GM12878 (cell line): ENCODE measurements around the gene ATP7A. TPM values are rescaled to one million over a fixed set of nuclear protein-coding genes. Genes with fewer than 3 reads are reported as not detected.

ENCODE experiments used
- ATAC-seq: fragments of 200-7000 bp; cut with Tn5 transposase; 3 replicates; pipeline ENCODE4 v1.9.1; 2020; ENCODE audit warnings: mild to moderate bottlenecking, moderate library complexity
- BruUV-seq: library from RNA; stranded (reverse); fragments of 400-500 nt; replicated peaks from 2 replicates; lab custom pipeline; 2021; lab: Mats Ljungman, UMichigan
- CTCF ChIA-PET: fragments of 300-600 bp; sonication (Branson Sonifier 250); formaldehyde crosslinking; extraction: SDS; loops from one replicate; lab custom pipeline; 2021; ENCODE audit warnings: inconsistent platforms; lab: Yijun Ruan, JAX
- POLR2A ChIA-PET: fragments of 350-600 bp; formaldehyde crosslinking; extraction: SDS; loops from one replicate; lab custom pipeline; 2021; ENCODE audit warnings: inconsistent platforms; lab: Charles Lee
- RAD21 ChIA-PET: fragments of 300-600 bp; sonication (Branson Sonifier 250); formaldehyde crosslinking; loops from one replicate; lab custom pipeline; 2023; ENCODE audit warnings: antibody characterized with exemption; ENCODE audit not compliant: unreplicated experiment; lab: Charles Lee
- SMC1A ChIA-PET: fragments of 300-600 bp; sonication (Branson Sonifier 250); formaldehyde crosslinking; loops from one replicate; lab custom pipeline; 2023; ENCODE audit not compliant: unreplicated experiment, uncharacterized antibody; lab: Charles Lee
- DNase-seq: peaks from one replicate; pipeline ENCODE4 v3.0.0-alpha.2; 2011; ENCODE audit warnings: low read depth, low spot score
- FAIRE-seq: peaks from 3 replicates; lab custom pipeline; 2011; peaks lifted over from hg19 to GRCh38; lab: Jason Lieb, UNC
- H2AFZ ChIP-seq: 2 replicates; pipeline ENCODE4 v1.6.0; 2011; ENCODE audit warnings: low read depth, low read length, control low read depth; ENCODE audit not compliant: control insufficient read depth
- H3K27ac ChIP-seq: 2 replicates; pipeline ENCODE4 v1.5.1; 2011; ENCODE audit warnings: control low read depth; ENCODE audit not compliant: control insufficient read depth, insufficient read depth
- H3K27me3 ChIP-seq, 2 experiments: replicated peaks in 1 of 2; 2 replicates each; pipeline versions ENCODE4 v1.6.0 to v1.6.1; 2011; ENCODE audit warnings: low read length in 1 of 2; ENCODE audit not compliant: control insufficient read depth in 2 of 2, insufficient read depth in 2 of 2
- H3K36me3 ChIP-seq, 2 experiments: 2 replicates each; pipeline ENCODE4 v1.5.1; 2011; ENCODE audit warnings: low read length in 1 of 2; ENCODE audit not compliant: control insufficient read depth in 2 of 2, insufficient read depth in 2 of 2
- H3K4me1 ChIP-seq: 2 replicates; pipeline ENCODE4 v1.6.1; 2011; ENCODE audit warnings: mild to moderate bottlenecking, low read length, moderate library complexity, mixed read lengths; ENCODE audit not compliant: control insufficient read depth, insufficient read depth
- H3K4me2 ChIP-seq: 2 replicates; pipeline ENCODE4 v1.6.0; 2011; ENCODE audit warnings: control low read depth; ENCODE audit not compliant: control insufficient read depth, insufficient read depth
- H3K4me3 ChIP-seq: fragments of 200-600 bp; sonication (generic); 2 replicates; pipeline ENCODE4 v1.5.1; 2016
- H3K79me2 ChIP-seq: 2 replicates; pipeline ENCODE4 v1.6.0; 2011; ENCODE audit warnings: low read length; ENCODE audit not compliant: control insufficient read depth, insufficient read depth
- H3K9ac ChIP-seq: 2 replicates; pipeline ENCODE4 v1.8.0; 2011; ENCODE audit warnings: low read length, control low read depth, mixed read lengths; ENCODE audit not compliant: control insufficient read depth, insufficient read depth
- H3K9me3 ChIP-seq: replicated peaks from 3 replicates; pipeline ENCODE4 v1.5.1; 2011; ENCODE audit warnings: mild to moderate bottlenecking, low read length; ENCODE audit not compliant: control insufficient read depth, insufficient read depth
- H4K20me1 ChIP-seq: 2 replicates; pipeline ENCODE4 v1.6.0; 2011; ENCODE audit not compliant: control insufficient read depth, insufficient read depth
- IKZF1 ChIP-seq: fragments of 450-650 bp; conservative IDR thresholded peaks from 2 replicates; pipeline ENCODE4 v1.6.1; 2017; ENCODE audit warnings: antibody characterized with exemption, mild to moderate bottlenecking
- IRF4 ChIP-seq: IDR thresholded peaks from 2 replicates; pipeline ENCODE4 v1.6.1; 2011; ENCODE audit warnings: low read depth, low read length
- JUNB ChIP-seq: IDR thresholded peaks from 2 replicates; pipeline ENCODE4 v1.6.1; 2016; ENCODE audit warnings: antibody characterized with exemption, mild to moderate bottlenecking
- NFXL1 ChIP-seq: fragments of 450-650 bp; IDR thresholded peaks from 2 replicates; pipeline ENCODE4 v1.6.1; 2017; ENCODE audit warnings: antibody characterized with exemption, mild to moderate bottlenecking, borderline replicate concordance
- POU2F2 ChIP-seq: IDR thresholded peaks from 3 replicates; pipeline ENCODE4 v1.6.1; 2011; ENCODE audit warnings: low read depth, mild to moderate bottlenecking, low read length, borderline replicate concordance
- SMAD1 ChIP-seq: fragments of 450-650 bp; IDR thresholded peaks from 2 replicates; pipeline ENCODE4 v1.6.1; 2018; ENCODE audit warnings: mild to moderate bottlenecking, low read depth; ENCODE audit not compliant: partially characterized antibody
- SP1 ChIP-seq: IDR thresholded peaks from one replicate; pipeline ENCODE4 v1.6.1; 2011; ENCODE audit warnings: low read depth, low read length
- STAT1 ChIP-seq: fragments of 450-650 bp; conservative IDR thresholded peaks from 2 replicates; pipeline ENCODE4 v1.6.1; 2014; ENCODE audit warnings: antibody characterized with exemption, mild to moderate bottlenecking
- TAF1 ChIP-seq: IDR thresholded peaks from 2 replicates; pipeline ENCODE4 v1.6.1; 2011; ENCODE audit warnings: mild to moderate bottlenecking, low read depth, low read length, borderline replicate concordance
- WRNIP1 ChIP-seq: IDR thresholded peaks from 2 replicates; pipeline ENCODE4 v1.6.1; 2011; ENCODE audit warnings: low read depth, low read length, improper control_type of control experiment, borderline replicate concordance
- ZNF24 ChIP-seq: fragments of 450-650 bp; IDR thresholded peaks from 2 replicates; pipeline ENCODE4 v1.6.1; 2017; ENCODE audit warnings: antibody characterized with exemption, mild to moderate bottlenecking
- ZSCAN29 ChIP-seq: fragments of 450-650 bp; IDR thresholded peaks from 2 replicates; pipeline ENCODE4 v1.6.1; 2017; ENCODE audit warnings: mild to moderate bottlenecking, moderate library complexity
- WGBS: methylation state at CpG from one replicate; pipeline ENCODE4 v1.1.6; 2016; ENCODE audit warnings: low lambda C conversion rate; ENCODE audit not compliant: insufficient replicate concordance, insufficient coverage; ENCODE audit errors: missing lambda C conversion rate; 5-methylcytosine and 5-hydroxymethylcytosine counted together
- in situ Hi-C: fragments of 300-500 bp; cut with MboI; formaldehyde crosslinking; loops from 9 replicates; pipeline ENCODE4 v1.14.3; 2018; ENCODE audit warnings: mixed read lengths
- intact Hi-C: fragments of 100-400 bp; cut with micrococcal nuclease; formaldehyde crosslinking; loops from one replicate; pipeline ENCODE4 v1.14.2; 2022; ENCODE audit not compliant: unreplicated experiment
- polyA plus RNA-seq, 11 experiments: library from polyadenylated mRNA; depleted of rRNA in 4 of 11; unstranded in 6 of 11; stranded (reverse) in 5 of 11; fragments of >200 nt; fragmentation: Nextera tagmentation in 4 of 11; fragmentation: Illumina TruSeq in 1 of 11; extraction: Ambion mirVana in 4 of 11; extraction: Trizol in 1 of 11; gene quantifications; 1 replicate in 1 of 11; 2 replicates in 10 of 11; pipeline versions ENCODE4 v1.2.1 to v1.2.3, GENCODE V29; 2011 to 2016; ENCODE audit warnings: inconsistent platforms in 2 of 11, missing spikeins in 2 of 11, low read depth in 1 of 11
- total RNA-seq, 4 experiments: library from RNA; depleted of rRNA in 3 of 4; stranded (reverse); fragments of >200 nt in 3 of 4; fragmentation: Illumina TruSeq in 1 of 4; extraction: Trizol in 1 of 4; gene quantifications; 2 replicates each; pipeline versions ENCODE4 v1.2.1 to v1.2.3, GENCODE V29; 2013 to 2021
- TF ChIP-seq, protein P1 (sequence below): fragments of 450-650 bp; IDR thresholded peaks from 2 replicates; pipeline ENCODE4 v1.6.1; 2017; ENCODE audit warnings: antibody characterized with exemption, mild to moderate bottlenecking, moderate library complexity
- TF ChIP-seq, protein P2 (sequence below): IDR thresholded peaks from 2 replicates; pipeline ENCODE4 v1.6.1; 2012; ENCODE audit warnings: low read depth, low read length, improper control_type of control experiment
- TF ChIP-seq, protein P3 (sequence below), 3 experiments: IDR thresholded peaks in 2 of 3; conservative IDR thresholded peaks in 1 of 3; 2 replicates each; pipeline ENCODE4 v1.5.1; 2011; ENCODE audit warnings: low read depth in 3 of 3, low read length in 3 of 3, mild to moderate bottlenecking in 3 of 3, control low read depth in 2 of 3, moderate library complexity in 2 of 3, inconsistent platforms in 1 of 3, mixed read lengths in 1 of 3; ENCODE audit not compliant: control insufficient read depth in 2 of 3, insufficient read depth in 1 of 3; ENCODE audit errors: extremely low read depth in 1 of 3
- TF ChIP-seq, protein P4 (sequence below): IDR thresholded peaks from 2 replicates; pipeline ENCODE4 v1.6.1; 2011; ENCODE audit warnings: borderline replicate concordance, low read depth, mild to moderate bottlenecking, moderate library complexity, low read length; ENCODE audit not compliant: insufficient read depth, poor library complexity, severe bottlenecking

ATP7A gene
- total and polyA plus RNA-seq, 10 of the 15 experiments (the other 5 are each of a cell fraction or from before 2014, with no cell fraction given) = 2.5 to 12.0 (median 7.6) TPM

DNA sequence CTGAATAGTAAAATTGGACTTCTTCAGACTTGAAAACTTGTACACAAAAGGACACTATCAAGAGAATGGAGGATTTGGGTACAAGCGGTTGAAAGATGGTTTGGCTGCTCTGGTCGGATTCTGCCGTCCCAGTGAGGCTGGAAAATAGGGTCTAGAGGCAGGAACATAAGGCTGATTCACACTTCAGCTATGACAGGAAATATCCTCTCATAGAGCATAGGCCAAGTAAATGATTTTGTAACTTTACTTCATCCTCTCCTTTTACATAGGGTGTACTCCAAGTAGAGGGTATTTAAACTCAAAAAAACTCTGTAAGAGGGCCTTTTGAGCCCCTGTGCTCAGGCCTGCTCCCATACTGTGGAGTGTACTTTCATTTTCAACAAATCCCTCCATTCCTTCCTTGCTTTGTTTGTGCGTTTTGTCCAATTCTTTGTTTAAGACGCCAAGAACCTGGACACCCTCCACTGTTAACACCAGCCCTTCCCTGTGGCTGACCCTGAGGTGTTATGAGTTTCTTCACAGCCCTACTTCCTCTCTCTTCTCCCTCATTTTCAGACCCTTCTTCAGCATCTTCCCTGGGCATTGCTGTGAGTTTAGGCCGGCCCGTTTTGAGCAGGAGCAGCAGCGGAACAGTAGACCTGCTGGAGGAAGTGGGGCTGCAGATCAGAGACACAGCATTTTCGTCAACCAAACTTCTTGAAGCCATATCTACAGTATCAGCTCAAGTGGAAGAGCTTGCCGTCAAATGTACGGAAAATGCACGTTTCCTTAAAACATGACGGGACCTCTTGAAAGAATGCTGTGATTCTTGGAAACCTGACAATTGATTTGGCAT is 51.8 kb downstream of the ATP7A start:
- ATAC-seq (no peak), DNase-seq (no peak), FAIRE-seq (no peak)
- 67% methylated on average over 13 of the region's 13 CpGs for whole genome bisulfite sequencing
- SMC1A ChIA-PET = interaction anchor here (0.9 to 1.6 kb wide), 2 partner anchors 15 to 68 kb away, joined by 3 to 4 read pairs; no protein-coding TSS in a partner anchor
- BruUV-seq = no TSS peak
- H3K4me2 ChIP-seq = no peak overlapping the region
- H3K36me3 ChIP-seq = no peaks in the 10 kb centered on the region
- H2AFZ ChIP-seq = no peak overlapping the region
- no peak overlapping the region for H3K27ac ChIP-seq
- H3K4me3 ChIP-seq = no peak overlapping the region
- peaks cover 1% of the 10 kb centered on the region; the same call in 1 of the 3 replicates for H3K9me3 ChIP-seq
- in situ Hi-C loops (no loop called here), intact Hi-C loops (no loop called here)
- POLR2A ChIA-PET = no interaction called here
- no peaks in the 10 kb centered on the region for H4K20me1 ChIP-seq
- H3K4me1 ChIP-seq = no peaks in the 10 kb centered on the region
- H3K27me3 ChIP-seq = no peaks in the 10 kb centered on the region
- H3K79me2 ChIP-seq = no peaks in the 10 kb centered on the region
- no peak for TF ChIP-seq JUNB
- TF ChIP-seq STAT1 = no peak
- no peak for TF ChIP-seq ZNF24
- TF ChIP-seq TAF1 = no peak
- TF ChIP-seq, protein P1, sequence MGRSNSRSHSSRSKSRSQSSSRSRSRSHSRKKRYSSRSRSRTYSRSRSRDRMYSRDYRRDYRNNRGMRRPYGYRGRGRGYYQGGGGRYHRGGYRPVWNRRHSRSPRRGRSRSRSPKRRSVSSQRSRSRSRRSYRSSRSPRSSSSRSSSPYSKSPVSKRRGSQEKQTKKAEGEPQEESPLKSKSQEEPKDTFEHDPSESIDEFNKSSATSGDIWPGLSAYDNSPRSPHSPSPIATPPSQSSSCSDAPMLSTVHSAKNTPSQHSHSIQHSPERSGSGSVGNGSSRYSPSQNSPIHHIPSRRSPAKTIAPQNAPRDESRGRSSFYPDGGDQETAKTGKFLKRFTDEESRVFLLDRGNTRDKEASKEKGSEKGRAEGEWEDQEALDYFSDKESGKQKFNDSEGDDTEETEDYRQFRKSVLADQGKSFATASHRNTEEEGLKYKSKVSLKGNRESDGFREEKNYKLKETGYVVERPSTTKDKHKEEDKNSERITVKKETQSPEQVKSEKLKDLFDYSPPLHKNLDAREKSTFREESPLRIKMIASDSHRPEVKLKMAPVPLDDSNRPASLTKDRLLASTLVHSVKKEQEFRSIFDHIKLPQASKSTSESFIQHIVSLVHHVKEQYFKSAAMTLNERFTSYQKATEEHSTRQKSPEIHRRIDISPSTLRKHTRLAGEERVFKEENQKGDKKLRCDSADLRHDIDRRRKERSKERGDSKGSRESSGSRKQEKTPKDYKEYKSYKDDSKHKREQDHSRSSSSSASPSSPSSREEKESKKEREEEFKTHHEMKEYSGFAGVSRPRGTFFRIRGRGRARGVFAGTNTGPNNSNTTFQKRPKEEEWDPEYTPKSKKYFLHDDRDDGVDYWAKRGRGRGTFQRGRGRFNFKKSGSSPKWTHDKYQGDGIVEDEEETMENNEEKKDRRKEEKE = no peak
- TF ChIP-seq, protein P2, sequence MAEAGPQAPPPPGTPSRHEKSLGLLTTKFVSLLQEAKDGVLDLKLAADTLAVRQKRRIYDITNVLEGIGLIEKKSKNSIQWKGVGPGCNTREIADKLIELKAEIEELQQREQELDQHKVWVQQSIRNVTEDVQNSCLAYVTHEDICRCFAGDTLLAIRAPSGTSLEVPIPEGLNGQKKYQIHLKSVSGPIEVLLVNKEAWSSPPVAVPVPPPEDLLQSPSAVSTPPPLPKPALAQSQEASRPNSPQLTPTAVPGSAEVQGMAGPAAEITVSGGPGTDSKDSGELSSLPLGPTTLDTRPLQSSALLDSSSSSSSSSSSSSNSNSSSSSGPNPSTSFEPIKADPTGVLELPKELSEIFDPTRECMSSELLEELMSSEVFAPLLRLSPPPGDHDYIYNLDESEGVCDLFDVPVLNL = no peak
- no peak for TF ChIP-seq WRNIP1
- no peak for TF ChIP-seq IRF4
- no peak for TF ChIP-seq NFXL1
- no peak for TF ChIP-seq IKZF1
- TF ChIP-seq, protein P3, sequence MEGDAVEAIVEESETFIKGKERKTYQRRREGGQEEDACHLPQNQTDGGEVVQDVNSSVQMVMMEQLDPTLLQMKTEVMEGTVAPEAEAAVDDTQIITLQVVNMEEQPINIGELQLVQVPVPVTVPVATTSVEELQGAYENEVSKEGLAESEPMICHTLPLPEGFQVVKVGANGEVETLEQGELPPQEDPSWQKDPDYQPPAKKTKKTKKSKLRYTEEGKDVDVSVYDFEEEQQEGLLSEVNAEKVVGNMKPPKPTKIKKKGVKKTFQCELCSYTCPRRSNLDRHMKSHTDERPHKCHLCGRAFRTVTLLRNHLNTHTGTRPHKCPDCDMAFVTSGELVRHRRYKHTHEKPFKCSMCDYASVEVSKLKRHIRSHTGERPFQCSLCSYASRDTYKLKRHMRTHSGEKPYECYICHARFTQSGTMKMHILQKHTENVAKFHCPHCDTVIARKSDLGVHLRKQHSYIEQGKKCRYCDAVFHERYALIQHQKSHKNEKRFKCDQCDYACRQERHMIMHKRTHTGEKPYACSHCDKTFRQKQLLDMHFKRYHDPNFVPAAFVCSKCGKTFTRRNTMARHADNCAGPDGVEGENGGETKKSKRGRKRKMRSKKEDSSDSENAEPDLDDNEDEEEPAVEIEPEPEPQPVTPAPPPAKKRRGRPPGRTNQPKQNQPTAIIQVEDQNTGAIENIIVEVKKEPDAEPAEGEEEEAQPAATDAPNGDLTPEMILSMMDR (IDR thresholded peaks at IDR 0.05 in 2 of 3, conservative IDR thresholded peaks at IDR 0.05 in 1 of 3; ENCODE audit: control insufficient read depth in 2 of 3, extremely low read depth in 1 of 3, insufficient read depth in 1 of 3, low read depth in 3 of 3, low read length in 3 of 3) = no peak
- TF ChIP-seq ZSCAN29 = no peak
- no peak for TF ChIP-seq SP1
- TF ChIP-seq, protein P4, sequence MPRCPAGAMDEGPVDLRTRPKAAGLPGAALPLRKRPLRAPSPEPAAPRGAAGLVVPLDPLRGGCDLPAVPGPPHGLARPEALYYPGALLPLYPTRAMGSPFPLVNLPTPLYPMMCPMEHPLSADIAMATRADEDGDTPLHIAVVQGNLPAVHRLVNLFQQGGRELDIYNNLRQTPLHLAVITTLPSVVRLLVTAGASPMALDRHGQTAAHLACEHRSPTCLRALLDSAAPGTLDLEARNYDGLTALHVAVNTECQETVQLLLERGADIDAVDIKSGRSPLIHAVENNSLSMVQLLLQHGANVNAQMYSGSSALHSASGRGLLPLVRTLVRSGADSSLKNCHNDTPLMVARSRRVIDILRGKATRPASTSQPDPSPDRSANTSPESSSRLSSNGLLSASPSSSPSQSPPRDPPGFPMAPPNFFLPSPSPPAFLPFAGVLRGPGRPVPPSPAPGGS = no peak
- TF ChIP-seq SMAD1 = no peak
- TF ChIP-seq POU2F2 = no peak
- CTCF ChIA-PET = no interaction called here
- H3K9ac ChIP-seq = no peak overlapping the region
- RAD21 ChIA-PET = no interaction called here
